IMR-90 (cell line): ENCODE measurements around the gene LILRB2. TPM values are rescaled to one million over a fixed set of nuclear protein-coding genes. Genes with fewer than 3 reads are reported as not detected.

Experiments
- ATAC-seq: fragments of 200-7000 bp; cut with Tn5 transposase; 2 replicates; pipeline ENCODE4 v1.9.1; 2020; ENCODE audit warnings: low read depth, mild to moderate bottlenecking, moderate library complexity
- BruUV-seq: library from RNA; stranded (reverse); fragments of 400-500 nt; replicated peaks from 2 replicates; lab custom pipeline; 2021; lab: Mats Ljungman, UMichigan
- CTCF ChIA-PET: fragments of 300-600 bp; formaldehyde crosslinking; extraction: SDS; loops from one replicate; lab custom pipeline; 2021; ENCODE audit warnings: antibody characterized with exemption; lab: Yijun Ruan, JAX
- POLR2A ChIA-PET: fragments of 300-600 bp; sonication (Branson Sonifier 250); formaldehyde crosslinking; loops from one replicate; lab custom pipeline; 2022; ENCODE audit warnings: antibody characterized with exemption; ENCODE audit not compliant: unreplicated experiment; lab: Charles Lee
- DNase-seq: peaks from one replicate; pipeline ENCODE4 v3.0.0; 2013
- H2AFZ ChIP-seq: replicated peaks from 2 replicates; pipeline ENCODE3; 2013; ENCODE audit warnings: low read length, mild to moderate bottlenecking; ENCODE audit not compliant: poor library complexity
- H2AK5ac ChIP-seq: 2 replicates; pipeline ENCODE4 v1.6.1; 2013; ENCODE audit warnings: low read depth, low read length, inconsistent platforms
- H2AK9ac ChIP-seq: replicated peaks from 2 replicates; pipeline ENCODE3; 2013; ENCODE audit warnings: mild to moderate bottlenecking, low read depth, low read length, moderate library complexity; ENCODE audit not compliant: poor library complexity
- H2BK120ac ChIP-seq: 2 replicates; pipeline ENCODE4 v1.6.1; 2013; ENCODE audit warnings: low read depth, low read length, inconsistent platforms
- H2BK15ac ChIP-seq: 3 replicates; pipeline ENCODE4 v1.6.1; 2013; ENCODE audit warnings: low read depth, low read length, inconsistent platforms
- H2BK20ac ChIP-seq: 2 replicates; pipeline ENCODE4 v1.6.1; 2013; ENCODE audit warnings: low read depth, mild to moderate bottlenecking, inconsistent platforms, low read length, moderate library complexity
- H2BK5ac ChIP-seq: 2 replicates; pipeline ENCODE4 v1.6.1; 2013; ENCODE audit warnings: mild to moderate bottlenecking, low read depth, low read length, inconsistent platforms; ENCODE audit not compliant: poor library complexity, severe bottlenecking
- H3K14ac ChIP-seq: replicated peaks from 2 replicates; pipeline ENCODE4 v1.6.1; 2013; ENCODE audit warnings: low read depth, low read length, inconsistent platforms
- H3K18ac ChIP-seq: 2 replicates; pipeline ENCODE4 v1.6.1; 2013; ENCODE audit warnings: low read depth, low read length, control low read depth
- H3K23ac ChIP-seq: 2 replicates; pipeline ENCODE4 v1.6.1; 2013; ENCODE audit warnings: low read depth, low read length, inconsistent platforms
- H3K27ac ChIP-seq: 2 replicates; pipeline ENCODE4 v1.5.1; 2013; ENCODE audit warnings: mild to moderate bottlenecking, control low read depth, low read length; ENCODE audit not compliant: insufficient read depth
- H3K27me3 ChIP-seq: 2 replicates; pipeline ENCODE4 v1.6.1; 2013; ENCODE audit warnings: low read length; ENCODE audit not compliant: control insufficient read depth, insufficient read depth
- H3K36me3 ChIP-seq: 2 replicates; pipeline ENCODE4 v1.6.1; 2013; ENCODE audit warnings: low read length, mixed read lengths; ENCODE audit not compliant: control insufficient read depth, insufficient read depth
- H3K4ac ChIP-seq: 2 replicates; pipeline ENCODE4 v1.6.1; 2013; ENCODE audit warnings: low read depth, low read length, inconsistent platforms
- H3K4me1 ChIP-seq: 2 replicates; pipeline ENCODE4 v1.6.1; 2013; ENCODE audit warnings: low read length, mixed read lengths; ENCODE audit not compliant: control insufficient read depth, insufficient read depth
- H3K4me2 ChIP-seq: 2 replicates; pipeline ENCODE4 v1.6.1; 2013; ENCODE audit warnings: low read depth, mild to moderate bottlenecking, control low read depth, low read length, moderate library complexity
- H3K4me3 ChIP-seq: 2 replicates; pipeline ENCODE4 v1.5.1; 2013; ENCODE audit warnings: low read depth, mild to moderate bottlenecking, control low read depth, low read length, moderate library complexity; ENCODE audit not compliant: insufficient read depth
- H3K56ac ChIP-seq: 2 replicates; pipeline ENCODE4 v1.6.1; 2013; ENCODE audit warnings: low read length, inconsistent platforms; ENCODE audit not compliant: insufficient read depth; ENCODE audit errors: extremely low read depth
- H3K79me1 ChIP-seq, 2 experiments: 2 replicates each; pipeline ENCODE4 v1.6.1; 2013; ENCODE audit warnings: low read length in 2 of 2, inconsistent platforms in 1 of 2, low read depth in 1 of 2
- H3K9ac ChIP-seq: 2 replicates; pipeline ENCODE4 v1.6.1; 2013; ENCODE audit warnings: low read depth, low read length, control low read depth
- H3K9me1 ChIP-seq: 2 replicates; pipeline ENCODE4 v1.6.1; 2013; ENCODE audit warnings: low read length, inconsistent platforms; ENCODE audit not compliant: insufficient read depth
- H3K9me3 ChIP-seq: 2 replicates; pipeline ENCODE4 v1.6.1; 2013; ENCODE audit warnings: low read length; ENCODE audit not compliant: control insufficient read depth, insufficient read depth
- H4K20me1 ChIP-seq: 2 replicates; pipeline ENCODE4 v1.6.1; 2013; ENCODE audit warnings: low read length, inconsistent platforms; ENCODE audit not compliant: insufficient read depth
- H4K5ac ChIP-seq: 2 replicates; pipeline ENCODE4 v1.6.1; 2013; ENCODE audit warnings: mild to moderate bottlenecking, low read depth, low read length, control low read depth
- H4K8ac ChIP-seq, 2 experiments: 2 replicates each; pipeline ENCODE4 v1.6.1; 2013; ENCODE audit warnings: low read depth in 2 of 2, low read length in 2 of 2, control low read depth in 1 of 2, inconsistent platforms in 1 of 2
- H4K91ac ChIP-seq: 2 replicates; pipeline ENCODE4 v1.6.1; 2013; ENCODE audit warnings: low read depth, low read length, inconsistent platforms; ENCODE audit not compliant: insufficient read depth
- POLR2A ChIP-seq: IDR thresholded peaks from 2 replicates; pipeline ENCODE4 v1.6.1; 2012; ENCODE audit warnings: mild to moderate bottlenecking, low read depth, low read length
- RCOR1 ChIP-seq: IDR thresholded peaks from 2 replicates; pipeline ENCODE4 v1.6.1; 2012; ENCODE audit warnings: mild to moderate bottlenecking, low read length, improper control_type of control experiment; ENCODE audit not compliant: insufficient replicate concordance
- SMC3 ChIP-seq: fragments of 150-350 bp; IDR thresholded peaks from 2 replicates; pipeline ENCODE4 v1.6.1; 2016; ENCODE audit warnings: low read depth, mild to moderate bottlenecking, antibody characterized with exemption, low read length, moderate library complexity
- WGBS, 2 experiments: methylation state at CpG; one replicate each; pipeline versions ENCODE4 v1.1.5 to v1.1.7; 2013; ENCODE audit warnings: missing lambda C conversion rate in 2 of 2; ENCODE audit not compliant: insufficient read length in 1 of 2; ENCODE audit errors: extremely low coverage in 2 of 2; 5-methylcytosine and 5-hydroxymethylcytosine counted together
- dilution Hi-C: fragments of 300-500 bp; cut with HindIII; formaldehyde crosslinking; loops from one replicate; pipeline ENCODE4 v1.14.3; 2018; ENCODE audit warnings: low sequenced_read_pairs; ENCODE audit not compliant: unreplicated experiment
- in situ Hi-C: fragments of 300-500 bp; cut with MboI; formaldehyde crosslinking; loops from 3 replicates; pipeline ENCODE4 v1.14.3; 2019; ENCODE audit warnings: low sequenced_read_pairs, inconsistent platforms, mixed read lengths
- intact Hi-C: fragments of 100-400 bp; cut with micrococcal nuclease; formaldehyde crosslinking; loops from 2 replicates; pipeline ENCODE4 v1.10.0; 2022
- polyA plus RNA-seq, 3 experiments: library from polyadenylated mRNA; depleted of rRNA; stranded (reverse); fragments of >200 nt; gene quantifications; 2 replicates each; pipeline ENCODE4 v1.2.3, GENCODE V29; 2012; ENCODE audit warnings: low replicate concordance in 1 of 3
- total RNA-seq: library from RNA; depleted of rRNA; stranded (reverse); fragments of >200 nt; gene quantifications from 2 replicates; pipeline ENCODE4 v1.2.3, GENCODE V29; 2012

The LILRB2 gene
- total and polyA plus RNA-seq, 2 of the 4 experiments (the other 2 are of a cell fraction), result not detected

DNA sequence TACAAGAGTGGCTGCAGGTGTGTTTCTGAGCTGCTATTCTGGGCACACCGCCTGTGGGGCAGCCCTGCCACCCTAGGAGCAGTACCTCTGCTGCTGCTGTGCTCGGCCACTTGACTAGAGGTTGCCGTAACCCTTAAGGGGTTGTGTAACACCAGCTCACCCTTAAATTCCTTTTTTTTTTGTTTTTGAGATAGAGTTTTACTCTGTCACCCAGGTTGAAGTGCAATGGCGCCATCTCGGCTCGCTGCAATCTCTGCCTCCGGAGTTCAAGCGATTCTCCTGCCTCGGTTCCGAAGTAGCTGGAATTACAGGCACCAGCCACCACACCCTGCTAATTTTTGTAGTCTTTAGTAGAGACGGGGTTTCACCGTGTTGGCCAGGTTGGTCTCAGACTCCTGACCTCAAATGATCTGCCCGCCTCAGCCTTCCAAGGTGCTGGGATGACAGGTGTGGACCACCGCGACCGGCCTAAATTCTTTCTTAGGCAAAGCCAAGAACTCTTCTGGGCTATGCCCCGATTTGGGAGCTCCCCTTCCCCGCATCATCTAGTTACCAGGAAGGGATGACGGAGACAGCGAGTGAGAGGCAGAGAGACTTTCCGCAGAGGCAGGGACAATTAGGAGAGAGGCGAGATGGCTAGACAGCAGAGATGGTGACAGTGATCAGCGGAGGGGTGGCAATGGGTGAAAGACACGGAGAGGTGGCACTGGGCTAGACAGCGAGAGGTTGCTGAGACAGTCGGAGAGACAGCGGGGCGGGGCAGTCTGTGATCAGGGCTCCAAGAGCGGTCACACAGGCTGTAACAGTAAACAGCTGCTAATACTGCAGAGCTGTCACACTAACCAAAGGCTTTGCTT, 36.4 kb upstream of the LILRB2 start:
- no peaks in the 10 kb centered on the region for H4K20me1 ChIP-seq
- H3K18ac ChIP-seq, result no peak overlapping the region
- no TSS peak for BruUV-seq
- H3K4ac ChIP-seq, result no peak overlapping the region
- ATAC-seq (no peak), DNase-seq (no peak)
- no peak overlapping the region for H2BK15ac ChIP-seq
- H3K9me3 ChIP-seq, result no peaks in the 10 kb centered on the region; the same call in 1 of the 2 replicates
- H4K91ac ChIP-seq, result no peak overlapping the region
- H3K36me3 ChIP-seq, result no peaks in the 10 kb centered on the region
- no peaks in the 10 kb centered on the region for H3K79me1 ChIP-seq
- POLR2A ChIA-PET, result no interaction called here
- H2BK20ac ChIP-seq, result no peak overlapping the region
- no peak overlapping the region for H3K4me2 ChIP-seq
- H3K9me1 ChIP-seq, result no peaks in the 10 kb centered on the region
- intact Hi-C loops (no loop called here), in situ Hi-C loops (no loop called here), dilution Hi-C loops (no loop called here)
- 68% methylated on average over 12 of the region's 29 CpGs; no CpG with 5 or more reads in 1 of the 2 experiments for whole genome bisulfite sequencing, 2 experiments
- H2AFZ ChIP-seq, result peak overlapping the region; percentile 58
- CTCF ChIA-PET, result no interaction called here
- H3K56ac ChIP-seq, result no peak overlapping the region
- H3K27me3 ChIP-seq, result no peaks in the 10 kb centered on the region
- no peak overlapping the region for H2AK5ac ChIP-seq
- H4K5ac ChIP-seq, result no peak overlapping the region
- H3K4me3 ChIP-seq, result no peak overlapping the region
- H3K23ac ChIP-seq, result no peak overlapping the region
- H3K27ac ChIP-seq, result no peak overlapping the region
- no peak overlapping the region for H3K9ac ChIP-seq
- H2BK120ac ChIP-seq, result no peak overlapping the region
- H2AK9ac ChIP-seq, result no peak overlapping the region
- no peak overlapping the region for H2BK5ac ChIP-seq
- H4K8ac ChIP-seq, result no peak overlapping the region
- H3K4me1 ChIP-seq, result no peaks in the 10 kb centered on the region
- H3K14ac ChIP-seq, result no peak overlapping the region
- no peak for TF ChIP-seq POLR2A
- TF ChIP-seq SMC3, result no peak
- no peak for TF ChIP-seq RCOR1
